ENCODE data around the gene ITGA3.

GRCh38 chr17:50048146-50048720 is 7.7 kb upstream of the ITGA3 start:
- TF ChIP-seq POLR2A (IDR thresholded peaks at IDR 0.05; ENCODE audit: borderline replicate concordance, extremely low read depth, insufficient read depth, insufficient read length) = no peak
- TF ChIP-seq CTCF (IDR thresholded peaks at IDR 0.05 in 2 of 3, conservative IDR thresholded peaks at IDR 0.05 in 1 of 3; ENCODE audit: borderline replicate concordance in 1 of 3, insufficient read depth in 1 of 3, low read depth in 2 of 3, low read length in 2 of 3) = no peak
- no peak for TF ChIP-seq ATF3 (IDR thresholded peaks at IDR 0.05)
- TF ChIP-seq SP1 (IDR thresholded peaks at IDR 0.05; ENCODE audit: low read depth) = no peak
- no peak for TF ChIP-seq MAX (IDR thresholded peaks at IDR 0.05)
- no peak for TF ChIP-seq YY1 (IDR thresholded peaks at IDR 0.05; ENCODE audit: extremely low read depth, insufficient replicate concordance, low read depth, low read length)
- TF ChIP-seq EZH2 (IDR thresholded peaks at IDR 0.05) = no peak
- TF ChIP-seq TCF7L2 (IDR thresholded peaks at IDR 0.05; ENCODE audit: borderline replicate concordance, extremely low read depth, insufficient read depth, insufficient read length) = no peak
- TF ChIP-seq POLR2AphosphoS5 (IDR thresholded peaks at IDR 0.05; ENCODE audit: low read depth, low read length) = no peak
- no peak for TF ChIP-seq EZH2phosphoT487 (IDR thresholded peaks at IDR 0.05; ENCODE audit: borderline replicate concordance)
